Glomerular visceral epithelial cell (primary cell): ENCODE data around the gene SLC9C1.

Experiments used
- DNase-seq: peaks from one replicate; pipeline ENCODE4 v3.0.0-alpha.2; 2016; ENCODE audit errors: extremely low spot score

Gene SLC9C1

DNA sequence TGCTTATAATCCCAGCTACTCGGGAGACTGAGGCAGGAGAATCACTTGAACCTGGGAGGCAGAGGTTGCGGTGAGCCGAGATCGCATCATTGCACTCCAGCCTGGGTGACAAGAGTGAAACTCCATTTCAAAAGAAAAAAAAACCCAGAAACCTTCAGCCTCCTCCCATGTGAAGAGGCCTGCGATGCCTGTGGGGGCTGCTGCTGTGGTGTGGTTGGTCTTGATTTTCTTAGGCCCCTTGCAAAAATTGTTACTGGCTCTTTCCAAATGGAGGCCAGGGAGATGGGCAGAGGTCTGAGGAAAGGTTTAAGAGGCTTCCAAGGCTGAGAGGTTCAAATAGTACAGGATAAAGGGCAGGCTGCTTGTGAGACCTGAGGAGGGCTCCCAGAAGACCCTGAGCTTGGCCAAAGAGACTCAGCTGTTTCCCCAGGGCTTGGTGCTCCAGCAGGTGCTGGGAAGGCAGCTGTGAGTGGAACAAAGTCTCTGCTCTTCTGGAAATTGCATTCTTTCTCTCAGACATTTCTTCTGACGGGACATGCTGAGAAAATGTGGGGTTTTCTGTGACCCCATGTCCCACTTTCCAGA is 179.3 kb downstream of the SLC9C1 start:
- no peak for DNase-seq

DNA sequence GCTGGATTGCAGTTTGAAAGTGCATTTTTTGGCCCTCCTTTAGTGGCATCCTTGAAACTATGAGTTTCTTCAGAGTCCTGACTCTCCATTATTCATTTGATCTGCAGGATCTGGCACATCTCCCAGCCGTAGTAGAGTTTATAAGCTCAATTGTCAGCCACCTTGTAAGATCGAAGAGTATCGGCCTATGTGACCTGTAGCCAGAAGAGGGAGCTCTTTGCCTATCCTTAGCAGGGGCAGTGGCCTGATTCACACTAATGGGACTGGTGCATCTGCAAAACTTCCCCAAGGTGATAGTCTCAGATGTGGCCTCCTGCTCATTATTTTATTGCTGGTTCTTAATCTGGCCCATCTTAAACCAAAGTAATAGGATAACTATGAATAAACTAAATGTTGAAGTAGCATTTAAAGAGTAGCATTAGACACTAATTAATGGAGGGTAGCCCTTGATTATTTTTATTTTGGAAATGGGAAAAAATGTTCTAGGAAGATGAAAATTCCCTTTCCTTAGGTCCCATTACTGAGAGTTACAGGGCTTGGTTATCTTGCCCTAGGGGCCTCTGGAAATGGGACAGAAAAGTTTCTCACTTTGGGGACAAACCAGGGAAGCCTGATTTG is 182.1 kb downstream of the SLC9C1 start:
- DNase-seq, result peak; percentile 54

DNA sequence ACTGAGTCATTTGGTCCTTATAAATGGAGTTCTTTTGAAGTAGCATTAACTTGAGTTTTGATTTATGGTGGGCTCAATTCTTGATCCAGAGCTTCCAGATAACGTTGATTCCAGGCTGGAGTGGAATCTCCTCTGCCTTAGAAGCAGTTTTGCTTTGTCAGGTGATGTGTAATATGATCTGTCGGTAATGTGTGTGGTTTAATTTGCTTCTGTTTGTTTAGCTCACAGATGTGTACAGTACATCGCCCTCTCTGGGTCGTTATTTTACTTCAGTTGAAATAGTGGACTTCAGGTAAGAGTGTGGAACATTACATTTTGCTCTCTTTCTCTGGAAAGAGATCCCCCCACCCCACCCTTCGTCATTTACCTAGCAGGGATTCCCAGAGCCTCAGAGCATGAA is 184.7 kb downstream of the SLC9C1 start:
- DNase-seq, result no peak

DNA sequence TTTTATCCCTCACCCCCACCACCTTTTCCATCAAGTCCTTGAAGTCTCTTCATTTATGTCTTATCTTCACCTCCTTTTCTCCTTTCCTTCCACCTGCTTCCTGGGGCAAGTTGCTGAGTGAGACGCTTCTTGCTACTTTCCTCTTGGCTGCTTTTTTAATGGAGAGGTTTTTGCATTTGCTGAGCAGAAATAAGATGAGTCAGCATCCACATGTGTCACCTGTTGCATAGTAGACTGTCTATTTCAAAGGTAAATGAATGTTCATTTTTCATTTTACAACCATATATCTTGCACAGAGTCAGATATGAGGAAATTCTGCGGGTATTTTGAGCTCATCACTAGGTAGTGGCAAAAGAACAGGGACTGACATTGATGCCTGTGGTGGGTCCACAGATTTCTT is 189.2 kb downstream of the SLC9C1 start:
- DNase-seq, result no peak

DNA sequence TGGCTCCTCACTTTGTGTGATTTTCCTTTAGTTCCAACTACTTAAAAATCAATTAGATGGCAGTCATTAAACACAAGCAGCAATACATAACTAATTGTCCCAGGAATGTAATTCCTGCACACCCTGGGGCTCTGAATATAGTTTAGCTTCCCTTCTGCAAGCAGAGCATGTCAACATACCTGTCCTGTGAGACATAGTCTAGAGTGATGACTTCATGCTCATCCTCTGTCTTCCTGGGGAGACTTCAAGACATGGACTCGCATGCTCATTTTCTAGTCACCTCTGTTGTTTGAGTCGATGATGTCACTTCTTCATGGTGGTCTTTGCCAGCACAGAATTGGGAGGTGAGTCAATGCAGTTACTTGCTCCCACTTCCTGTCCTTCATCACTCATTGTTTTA is 192.1 kb downstream of the SLC9C1 start:
- peak; percentile 93 for DNase-seq

DNA sequence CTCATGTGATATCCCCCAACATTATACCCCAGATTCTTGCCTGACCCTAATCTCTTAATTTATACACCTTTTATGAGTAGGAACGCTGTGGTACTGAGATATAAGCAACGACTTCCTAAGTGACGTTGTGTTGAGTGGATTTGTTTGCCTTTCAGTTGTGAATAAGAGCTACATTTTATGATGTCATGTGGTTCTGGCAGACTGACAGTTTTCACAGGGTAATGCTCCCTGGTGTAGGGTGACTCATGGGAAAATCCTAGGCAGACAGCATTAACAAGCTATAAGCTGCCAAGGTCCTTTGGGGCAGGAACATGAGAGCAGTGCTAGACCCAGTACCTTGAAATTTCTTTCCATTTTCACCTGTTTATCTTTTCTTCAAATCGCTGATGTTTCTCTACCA is 196.6 kb downstream of the SLC9C1 start:
- DNase-seq, result peak; percentile 96

DNA sequence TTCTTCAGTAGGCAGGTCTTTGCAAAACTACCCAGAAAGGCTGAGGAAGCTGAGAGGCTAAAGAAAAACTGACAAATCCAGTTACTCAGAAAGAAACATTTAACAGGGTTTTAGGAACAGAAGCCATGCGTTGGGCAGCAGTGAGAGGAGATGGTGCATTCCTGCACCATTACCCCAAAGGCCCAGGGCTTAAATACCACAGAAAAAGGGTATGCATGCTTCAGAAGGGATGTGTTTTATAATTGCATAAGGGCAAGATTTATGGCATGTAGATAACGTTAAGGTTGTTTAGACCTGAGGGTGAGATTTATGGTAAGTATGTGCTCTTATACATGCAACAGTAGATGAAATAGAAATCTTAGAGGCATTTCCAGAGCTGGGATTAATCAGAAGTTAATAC is 197.8 kb downstream of the SLC9C1 start:
- no peak for DNase-seq

DNA sequence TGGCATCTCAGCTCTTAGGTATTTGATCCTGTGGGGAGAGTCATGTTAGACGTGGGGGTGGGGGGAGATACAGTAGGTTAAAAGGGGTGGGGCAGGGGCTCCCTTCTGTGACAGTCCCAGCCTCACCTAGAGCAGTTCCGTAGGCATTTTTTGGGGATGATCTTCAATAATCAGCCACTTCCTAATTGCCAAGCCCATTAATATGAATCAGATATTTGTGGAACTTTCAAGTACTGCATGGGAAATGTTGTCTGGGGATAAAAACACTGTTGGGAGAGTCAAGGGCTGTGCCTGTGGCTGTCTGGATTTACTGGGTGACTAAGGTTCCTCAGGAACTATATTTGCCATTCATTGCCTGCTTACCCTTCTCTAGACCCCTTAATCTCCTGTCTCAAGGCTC is 198.3 kb downstream of the SLC9C1 start:
- DNase-seq, result no peak

DNA sequence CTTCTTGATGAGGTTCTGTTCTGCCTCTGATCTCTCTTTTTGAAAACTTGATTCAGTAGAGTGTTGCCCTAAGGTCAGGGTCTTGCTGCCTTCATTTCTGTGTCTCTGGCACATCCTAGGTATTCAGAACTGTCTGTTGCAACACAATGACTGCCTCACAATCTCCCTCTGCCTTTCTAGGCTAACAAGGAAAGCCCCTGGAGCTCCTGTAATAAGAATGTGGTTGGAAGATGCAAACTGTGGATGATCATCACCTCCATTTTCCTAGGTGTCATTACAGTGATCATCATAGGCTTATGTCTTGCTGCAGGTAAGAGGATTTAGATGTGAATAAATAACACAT is 200.9 kb downstream of the SLC9C1 start:
- no peak for DNase-seq

DNA sequence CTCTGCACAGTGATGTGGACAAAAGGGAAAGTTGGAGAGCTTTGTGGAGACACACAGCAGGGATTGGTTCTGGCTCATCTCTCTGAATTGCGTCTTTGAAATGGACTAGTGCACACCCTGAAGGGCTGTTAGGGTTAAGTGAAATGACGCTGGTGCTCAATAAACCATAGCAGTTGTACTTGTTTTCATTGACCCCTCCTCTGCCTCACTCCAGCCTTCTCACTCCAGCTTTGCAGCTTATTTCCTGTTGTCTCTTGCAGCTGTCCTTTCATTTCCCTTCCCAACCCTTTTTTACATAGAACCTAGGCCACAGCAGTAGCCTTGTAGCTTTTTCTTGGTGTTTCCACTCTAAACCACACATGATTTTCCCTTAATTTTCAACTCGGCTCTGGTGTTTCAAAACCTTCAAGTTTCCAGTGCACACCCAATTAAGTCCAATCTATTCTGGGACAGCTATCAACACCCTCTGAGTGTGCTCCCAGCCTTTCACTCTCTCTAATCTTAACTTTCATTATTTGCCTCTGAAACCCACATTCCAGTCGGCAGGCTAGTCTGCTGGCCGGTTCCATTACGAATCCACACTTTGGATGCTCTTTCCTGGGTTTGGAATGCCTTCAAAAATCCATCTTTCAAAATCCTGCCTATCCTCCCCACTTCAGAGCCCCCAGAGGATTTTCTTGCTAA is 201.4 kb downstream of the SLC9C1 start:
- peak; percentile 45 for DNase-seq

DNA sequence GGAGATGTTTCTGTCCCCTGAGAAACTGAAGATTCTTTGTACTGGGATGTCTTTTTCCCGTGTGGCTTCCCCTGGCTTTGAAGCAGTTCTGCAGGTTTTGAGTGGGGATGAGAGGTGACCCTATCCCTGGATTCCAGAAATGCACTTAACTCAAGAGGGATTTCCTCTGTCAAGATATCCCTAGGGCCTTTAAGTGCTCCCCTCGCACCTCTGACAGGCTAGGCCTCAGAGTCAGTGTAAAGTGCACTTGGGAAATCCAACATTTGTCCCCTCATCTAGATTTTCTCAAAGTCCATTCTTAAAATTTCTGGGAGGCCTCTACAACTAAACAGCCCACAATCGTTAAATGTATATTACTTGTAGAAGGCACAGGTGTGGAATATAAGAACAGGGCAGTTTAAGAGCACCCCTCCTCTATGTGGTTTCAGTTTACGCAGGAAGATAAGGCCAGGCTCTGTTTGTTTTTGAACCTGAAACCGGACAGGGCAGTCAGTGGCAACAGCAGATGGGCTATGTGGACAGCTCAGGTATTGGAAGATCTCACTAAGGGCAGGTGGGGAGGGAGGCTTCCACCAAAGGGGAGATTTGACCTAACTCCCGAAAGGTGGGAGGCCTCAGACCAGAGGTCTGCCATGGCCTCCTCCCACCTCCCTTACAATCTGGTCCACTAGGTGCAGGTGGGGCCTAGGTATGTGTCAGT is 203.0 kb downstream of the SLC9C1 start:
- no peak for DNase-seq
